ENCODE results near the gene RNF208. TPM values are rescaled to one million over a fixed set of nuclear protein-coding genes. Genes with fewer than 3 reads are reported as not detected.

Gene RNF208
- total and polyA plus RNA-seq, 3 donors from 2014 or later = 3.0 to 7.7 (median 4.1) TPM

- Histone ChIP-seq H3K4me1 (peaks cover 26% of the 10 kb centered on the region), H3K36me3 (ENCODE audit: low read depth, missing control alignments) (no peaks in the 10 kb centered on the region)
- no peak for DNase-seq
Observed at GRCh38 chr9:137194909-137195308, 27.1 kb downstream of the RNF208 start.

GRCh38 chr9:137194388-137194787 is 27.7 kb downstream of the RNF208 start:
- WGBS, 2 donors = 63 to 68% methylated on average over 5 to 11 of the region's 16 CpGs
- DNase-seq = no peak
- Histone ChIP-seq H3K36me3 (ENCODE audit: low read depth, missing control alignments) (no peaks in the 10 kb centered on the region), H3K4me3 (no peak overlapping the region), H3K4me1 (peaks cover 27% of the 10 kb centered on the region), H3K27ac (no peak overlapping the region), H3K27me3 (no peaks in the 10 kb centered on the region), H3K9me3 (no peaks in the 10 kb centered on the region)
- TF ChIP-seq POLR2A (IDR thresholded peaks at IDR 0.05) = no peak
- TF ChIP-seq CTCF (IDR thresholded peaks at IDR 0.05) = no peak
- intact Hi-C loops (cut with DNase I; ENCODE audit: low total_unique reads) = no loop called here

More at GRCh38 chr9:137194909-137195308, 27.1 kb downstream of the RNF208 start:
- Histone ChIP-seq H3K27ac (no peak overlapping the region), H3K4me3 (no peak overlapping the region), H3K9me3 (no peaks in the 10 kb centered on the region), H3K27me3 (no peaks in the 10 kb centered on the region)
- WGBS, 2 donors = 70 to 89% methylated on average over 6 to 10 of the region's 10 CpGs
- TF ChIP-seq CTCF (IDR thresholded peaks at IDR 0.05) = no peak
- no peak for TF ChIP-seq POLR2A (IDR thresholded peaks at IDR 0.05)
- intact Hi-C loops (cut with DNase I; ENCODE audit: low total_unique reads) = no loop called here

- H3K27me3 ChIP-seq = no peaks in the 10 kb centered on the region
- no peak overlapping the region for H3K4me3 ChIP-seq
- no peak overlapping the region for H3K27ac ChIP-seq
- DNase-seq = no peak
- no peaks in the 10 kb centered on the region for H3K36me3 ChIP-seq (ENCODE audit: low read depth, missing control alignments)
- peaks cover 23% of the 10 kb centered on the region for H3K4me1 ChIP-seq
- no peaks in the 10 kb centered on the region for H3K9me3 ChIP-seq
- WGBS, 2 donors = 85% methylated on average over 9 to 14 of the region's 14 CpGs
- intact Hi-C loops (cut with DNase I; ENCODE audit: low total_unique reads) = no loop called here
- no peak for TF ChIP-seq CTCF (IDR thresholded peaks at IDR 0.05)
- no peak for TF ChIP-seq POLR2A (IDR thresholded peaks at IDR 0.05)
Observed at GRCh38 chr9:137193771-137194170, 28.3 kb downstream of the RNF208 start.

GRCh38 chr9:137192859-137193258 is 29.2 kb downstream of the RNF208 start:
- H3K27ac ChIP-seq = no peak overlapping the region
- no peak overlapping the region for H3K4me3 ChIP-seq
- no peaks in the 10 kb centered on the region for H3K9me3 ChIP-seq
- H3K4me1 ChIP-seq = peaks cover 14% of the 10 kb centered on the region
- TF ChIP-seq POLR2A (IDR thresholded peaks at IDR 0.05) (no peak), CTCF (IDR thresholded peaks at IDR 0.05) (no peak)
- 80 to 88% methylated on average over 2 of the region's 2 CpGs for WGBS, 2 donors
- H3K36me3 ChIP-seq (ENCODE audit: low read depth, missing control alignments) = no peaks in the 10 kb centered on the region
- intact Hi-C loops (cut with DNase I; ENCODE audit: low total_unique reads) = no loop called here
- no peaks in the 10 kb centered on the region for H3K27me3 ChIP-seq
- DNase-seq = no peak

- intact Hi-C loops (cut with DNase I; ENCODE audit: low total_unique reads) = no loop called here
- TF ChIP-seq POLR2A (IDR thresholded peaks at IDR 0.05) = no peak
- no peak for TF ChIP-seq CTCF (IDR thresholded peaks at IDR 0.05)
- Histone ChIP-seq H3K4me3 (no peak overlapping the region), H3K27ac (no peak overlapping the region), H3K4me1 (peaks cover 14% of the 10 kb centered on the region), H3K9me3 (no peaks in the 10 kb centered on the region), H3K27me3 (no peaks in the 10 kb centered on the region), H3K36me3 (ENCODE audit: low read depth, missing control alignments) (no peaks in the 10 kb centered on the region)
- 81 to 82% methylated on average over 7 to 10 of the region's 10 CpGs for WGBS, 2 donors
- DNase-seq = no peak
Observed at GRCh38 chr9:137192448-137192780, 29.6 kb downstream of the RNF208 start.

Data from testis (tissue), 3 donors.